HG02623 (cell line): ENCODE results near the gene ADNP.

Experiments used
- ATAC-seq: cut with Tn5 transposase; IDR thresholded peaks from one replicate; pipeline ENCODE4 v1.9.1; 2021; ENCODE audit warnings: moderate library complexity; ENCODE audit not compliant: unreplicated experiment

Gene ADNP

DNA sequence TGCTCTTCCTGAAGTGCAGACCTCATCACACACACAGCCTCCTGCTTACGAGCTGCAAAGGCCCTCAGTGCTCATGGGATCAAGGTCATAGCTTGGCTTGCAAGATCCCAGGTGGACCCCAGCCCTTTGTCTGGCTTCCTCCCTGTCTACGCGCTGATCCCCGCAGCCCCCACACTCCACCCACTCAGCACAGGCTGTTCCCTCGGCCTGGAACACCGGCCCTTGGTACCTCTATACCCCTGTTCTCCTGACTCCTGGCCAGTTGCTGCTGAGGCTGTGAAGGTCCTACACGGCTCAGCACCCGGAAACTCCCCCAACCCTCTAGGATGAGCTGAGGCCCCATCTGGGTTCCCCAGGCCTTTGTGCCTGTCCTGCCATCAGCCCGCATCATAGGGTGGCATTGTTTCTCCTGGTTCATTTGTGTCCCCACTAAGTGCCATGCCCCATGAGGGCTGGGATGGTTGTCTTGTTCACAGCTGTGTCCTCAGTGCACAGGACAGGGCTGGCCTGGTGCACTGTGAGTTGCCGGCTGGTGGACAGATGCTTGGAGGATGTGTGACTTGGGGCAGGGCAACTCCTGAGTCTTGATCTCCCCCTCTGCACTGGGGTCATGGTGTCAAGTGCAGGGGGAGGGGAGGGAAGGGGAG lies 57.0 kb downstream of the ADNP start:
- ATAC-seq, result no peak

- no peak for ATAC-seq
These were observed 57.7 kb downstream of the ADNP start for GRCh38 chr20:50873585-50873984.

- no peak for ATAC-seq
These were observed 58.4 kb downstream of the ADNP start for GRCh38 chr20:50872560-50873425.

- no peak for ATAC-seq
These were observed 60.6 kb downstream of the ADNP start for GRCh38 chr20:50870561-50871161.

DNA sequence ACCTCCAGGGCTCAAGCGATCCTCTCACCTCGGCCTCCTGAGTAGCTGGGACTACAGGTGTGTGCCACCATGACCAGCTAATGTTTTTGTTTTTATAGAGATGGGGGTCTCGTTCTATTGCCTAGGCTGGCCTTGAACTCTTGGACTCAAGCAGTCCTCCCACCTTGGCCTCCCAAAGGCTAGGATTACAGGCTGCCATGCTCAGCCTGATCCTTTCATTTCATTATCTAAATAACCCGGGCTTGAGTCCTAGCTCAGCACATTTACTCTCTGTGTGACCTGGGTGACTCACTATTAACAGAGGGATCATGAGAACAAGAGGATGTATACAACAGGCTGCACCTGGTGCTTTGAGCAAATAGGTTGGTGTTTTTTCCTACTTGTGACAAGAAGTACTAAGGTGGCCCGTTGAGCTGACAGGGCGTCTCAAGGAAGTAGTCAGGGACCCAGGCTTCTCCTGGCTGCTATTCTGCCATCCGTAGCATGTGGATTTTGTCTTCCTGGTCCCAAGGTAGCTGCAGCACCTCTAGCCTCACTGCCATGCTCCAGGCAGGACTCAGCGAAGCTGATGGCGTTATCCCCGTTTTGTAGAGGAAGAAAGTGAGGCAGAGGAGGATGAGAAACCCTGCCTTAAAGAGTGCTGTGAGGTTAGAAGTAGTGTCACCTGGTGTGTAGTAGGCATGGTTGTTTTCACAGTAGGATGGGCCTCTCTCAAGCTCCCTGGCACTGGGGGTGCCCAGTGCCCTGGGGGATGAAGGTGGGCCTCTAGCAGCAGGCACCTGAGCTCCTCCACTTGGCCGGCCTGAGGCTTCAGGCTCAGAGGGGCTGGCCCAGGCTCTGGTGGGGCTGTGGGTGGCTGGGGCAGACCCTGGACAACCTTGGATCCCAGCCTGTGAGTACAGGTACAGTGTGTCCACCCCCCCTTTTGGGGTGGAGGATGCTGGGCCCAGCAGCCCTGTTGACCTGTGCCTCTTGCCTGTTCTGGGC lies 62.4 kb downstream of the ADNP start:
- ATAC-seq, result no peak

DNA sequence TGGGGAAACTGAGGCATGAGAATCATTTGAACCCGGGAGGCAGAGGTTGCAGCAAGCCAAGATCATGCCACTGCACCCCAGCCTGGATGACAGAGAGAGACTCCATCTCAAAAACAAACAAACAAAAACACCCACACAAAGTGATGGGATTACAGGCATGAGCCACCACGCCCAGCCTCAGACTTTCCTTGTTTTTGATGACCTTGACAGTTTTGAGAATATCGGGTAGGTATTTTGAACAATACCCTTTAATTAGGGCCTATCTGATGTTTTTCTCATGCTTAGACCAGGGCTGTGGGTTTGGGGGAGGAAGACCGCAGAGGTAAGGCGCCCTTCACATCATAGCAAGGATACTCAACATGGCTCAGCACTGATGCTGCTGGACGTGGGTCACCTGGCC lies 63.4 kb downstream of the ADNP start:
- ATAC-seq, result no peak

GRCh38 chr20:50866831-50867230 lies 64.4 kb downstream of the ADNP start:
- no peak for ATAC-seq

GRCh38 chr20:50866036-50866685 lies 65.1 kb downstream of the ADNP start:
- ATAC-seq, result no peak

- no peak for ATAC-seq
These were observed 65.6 kb downstream of the ADNP start for GRCh38 chr20:50865591-50865990.

GRCh38 chr20:50865114-50865513 lies 66.1 kb downstream of the ADNP start:
- ATAC-seq, result no peak

DNA sequence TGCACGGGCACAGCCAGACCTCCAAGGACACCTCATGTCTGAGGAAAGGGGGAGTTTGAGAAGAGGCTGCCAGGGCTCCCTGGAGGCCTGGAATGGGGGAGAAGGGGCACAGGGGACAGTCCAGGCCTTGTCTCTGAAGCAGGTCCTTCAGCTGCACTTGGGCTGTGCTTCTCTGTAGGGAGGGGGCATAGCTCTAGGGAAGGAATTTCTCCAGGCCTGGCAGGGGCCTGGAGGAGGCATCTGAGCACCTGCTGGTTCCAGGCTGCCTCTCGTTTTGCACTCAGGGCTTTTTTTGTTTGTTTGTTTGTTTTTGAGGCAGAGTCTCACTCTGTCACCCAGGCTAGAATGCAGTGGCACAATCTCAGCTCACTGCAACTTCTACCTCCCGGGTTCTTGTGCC lies 68.7 kb downstream of the ADNP start:
- no peak for ATAC-seq

- no peak for ATAC-seq
These were observed 70.2 kb downstream of the ADNP start for GRCh38 chr20:50861012-50861411.

DNA sequence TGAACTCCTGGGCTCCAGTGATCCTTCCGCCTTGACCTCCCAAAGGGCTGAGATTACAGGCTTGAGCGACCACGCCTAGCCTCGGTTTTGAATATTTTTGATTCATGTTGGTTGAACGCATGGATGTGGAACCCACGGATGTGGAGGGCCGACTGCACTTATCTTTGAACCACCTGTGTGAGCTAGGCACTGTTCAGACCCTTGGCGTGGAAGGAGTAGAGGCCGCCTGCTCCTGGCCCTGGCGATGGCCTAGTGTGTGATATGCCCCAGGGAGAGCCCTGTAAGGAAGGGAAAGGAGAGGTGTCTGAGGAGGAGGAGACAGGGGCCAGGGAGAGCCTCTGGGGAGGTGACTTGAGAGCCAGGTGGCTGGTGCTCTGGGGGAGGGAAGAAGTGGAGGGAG lies 72.1 kb downstream of the ADNP start:
- ATAC-seq, result no peak

DNA sequence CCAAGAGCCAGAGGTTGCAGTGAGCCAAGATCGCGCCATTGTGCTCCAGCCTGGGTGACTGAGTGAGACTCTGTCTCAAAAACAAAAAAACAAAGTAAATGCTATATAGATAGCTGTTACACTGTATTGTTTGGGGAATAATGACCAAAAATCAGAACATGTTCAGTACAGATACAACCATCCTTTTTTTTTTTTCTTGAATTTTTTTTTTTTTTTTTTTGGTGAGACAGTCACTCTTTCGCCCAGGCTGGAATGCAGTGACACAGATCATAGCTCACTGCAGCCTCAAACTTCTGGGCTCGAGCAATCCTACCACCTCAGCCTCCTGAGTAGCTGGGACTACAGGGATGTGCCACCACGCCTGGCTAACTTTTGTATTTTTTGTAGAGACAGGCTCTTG lies 72.7 kb downstream of the ADNP start:
- ATAC-seq, result no peak

- no peak for ATAC-seq
These were observed 73.9 kb downstream of the ADNP start for GRCh38 chr20:50857348-50857747.

- ATAC-seq, result no peak
These were observed 74.7 kb downstream of the ADNP start for GRCh38 chr20:50856475-50857041.

GRCh38 chr20:50855498-50856474 lies 75.5 kb downstream of the ADNP start:
- ATAC-seq, result no peak

- ATAC-seq, result no peak
These were observed 76.6 kb downstream of the ADNP start for GRCh38 chr20:50854506-50855249.
